Measurements from ENCODE around the gene ATG13.

ATG13 gene

DNA sequence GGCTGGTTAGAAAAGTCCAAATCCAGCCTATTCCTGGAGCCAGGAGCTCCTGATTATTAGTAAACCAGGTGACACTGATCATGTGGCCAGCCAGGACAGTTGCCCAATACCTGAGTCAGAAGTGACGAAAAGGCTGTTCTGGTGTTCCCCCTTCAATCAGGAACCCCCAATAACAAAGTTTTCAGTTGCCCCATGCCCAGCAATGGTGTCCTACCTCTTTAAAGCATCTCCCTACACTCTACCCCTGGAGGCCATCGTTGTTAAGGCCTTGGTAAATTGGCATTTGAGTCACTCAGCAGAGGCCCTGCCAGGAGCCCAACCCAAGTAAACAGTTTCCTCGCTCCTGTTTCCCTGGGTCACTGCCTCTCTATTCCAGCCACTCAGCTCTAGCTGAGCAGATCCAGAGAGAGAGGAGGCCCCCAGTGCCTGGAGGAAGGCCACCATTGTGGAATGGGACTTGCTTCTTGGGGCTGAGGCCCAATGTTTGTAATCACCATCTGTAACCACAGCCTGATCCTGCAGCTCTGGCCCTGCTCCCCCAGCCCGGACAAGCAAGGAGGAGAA is 58.0 kb downstream of the ATG13 start:
- Histone ChIP-seq H3K4me1 (ENCODE audit: control insufficient read depth, insufficient read depth, low read depth, low read length) (peaks cover 32% of the 10 kb centered on the region), H3K4me2 (ENCODE audit: low read length, poor library complexity, severe bottlenecking) (no peak overlapping the region), H2BK120ac (ENCODE audit: low read depth, low read length) (no peak overlapping the region), H3K23ac (ENCODE audit: low read length in 2 of 2) (no peak overlapping the region), H4K8ac (ENCODE audit: low read length) (peak overlapping the region; percentile 47), H4K91ac (ENCODE audit: low read length) (peak overlapping the region; percentile 34), H3K9ac (ENCODE audit: low read length) (peak overlapping the region; percentile 80), H2BK15ac (ENCODE audit: low read depth, poor library complexity, severe bottlenecking) (no peak overlapping the region), H3K36me3 (ENCODE audit: control insufficient read depth in 1 of 2, insufficient read depth in 2 of 2, low read depth in 1 of 2, low read length in 2 of 2) (peaks cover 73 to 79% of the 10 kb centered on the region in 2 experiments), H2AK5ac (ENCODE audit: low read length, severe bottlenecking) (peak overlapping the region; percentile 56), H3K9me3 (ENCODE audit: control insufficient read depth, low read length) (no peaks in the 10 kb centered on the region), H3K14ac (ENCODE audit: low read length in 2 of 2) (no peak overlapping the region), H3K4ac (ENCODE audit: low read depth in 1 of 2, low read length in 2 of 2) (peak overlapping the region in 1 of 2 experiments; percentile 13), H3K18ac (ENCODE audit: low read depth in 1 of 2, low read length in 2 of 2) (peak overlapping the region; percentile 54 to 58), H2BK5ac (ENCODE audit: low read depth, low read length, poor library complexity, severe bottlenecking) (no peak overlapping the region), H2BK12ac (ENCODE audit: low read length in 2 of 2) (no peak overlapping the region), H3K79me1 (replicated peaks; ENCODE audit: low read length, poor library complexity, severe bottlenecking) (peaks cover 11% of the 10 kb centered on the region), H3K27me3 (ENCODE audit: control insufficient read depth in 1 of 2, insufficient read depth in 1 of 2, low read length in 2 of 2) (no peaks in the 10 kb centered on the region), H2AFZ (ENCODE audit: low read depth, low read length) (no peak overlapping the region), H3K27ac (ENCODE audit: low read length, poor library complexity, severe bottlenecking) (peak overlapping the region; percentile 63), H3K4me3 (ENCODE audit: insufficient read depth in 1 of 2, low read depth in 1 of 2, low read length in 2 of 2) (peak overlapping the region in 1 of 2 experiments; percentile 46)
- 67% methylated on average over 3 of the region's 4 CpGs for WGBS
- peak; percentile 61 for DNase-seq

DNA sequence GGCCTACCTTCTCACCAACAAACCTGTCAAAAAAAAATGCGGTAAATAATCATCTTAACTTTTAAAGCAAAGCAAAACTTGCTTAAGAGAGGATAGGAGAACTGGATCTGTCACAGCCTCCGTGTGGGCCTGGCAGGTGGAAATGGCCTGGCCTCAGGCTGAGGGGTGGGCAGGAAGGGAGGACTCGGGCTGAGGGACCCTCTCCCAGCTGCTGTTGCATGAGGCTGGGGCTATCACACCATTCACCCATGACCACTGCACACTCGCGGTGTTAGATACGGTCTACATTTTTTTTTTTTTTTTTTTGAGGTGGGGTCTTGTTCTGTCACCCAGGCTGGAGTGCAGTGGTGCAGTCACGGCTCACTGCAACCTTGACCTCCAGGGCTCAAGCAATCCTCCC is 58.6 kb downstream of the ATG13 start:
- no peak overlapping the region for H3K4ac ChIP-seq (ENCODE audit: low read depth in 1 of 2, low read length in 2 of 2)
- no peak overlapping the region for H4K91ac ChIP-seq (ENCODE audit: low read length)
- H2BK5ac ChIP-seq (ENCODE audit: low read depth, low read length, poor library complexity, severe bottlenecking) = no peak overlapping the region
- H3K4me2 ChIP-seq (ENCODE audit: low read length, poor library complexity, severe bottlenecking) = no peak overlapping the region
- 100% methylated on average over 3 of the region's 7 CpGs for WGBS
- DNase-seq = no peak
- peaks cover 32% of the 10 kb centered on the region for H3K4me1 ChIP-seq (ENCODE audit: control insufficient read depth, insufficient read depth, low read depth, low read length)
- H2BK15ac ChIP-seq (ENCODE audit: low read depth, poor library complexity, severe bottlenecking) = no peak overlapping the region
- H3K27ac ChIP-seq (ENCODE audit: low read length, poor library complexity, severe bottlenecking) = peak overlapping the region; percentile 63
- peaks cover 74 to 79% of the 10 kb centered on the region in 2 experiments for H3K36me3 ChIP-seq (ENCODE audit: control insufficient read depth in 1 of 2, insufficient read depth in 2 of 2, low read depth in 1 of 2, low read length in 2 of 2)
- peak overlapping the region; percentile 80 for H3K9ac ChIP-seq (ENCODE audit: low read length)
- peak overlapping the region; percentile 59 to 70 for H3K18ac ChIP-seq (ENCODE audit: low read depth in 1 of 2, low read length in 2 of 2)
- no peak overlapping the region for H2BK120ac ChIP-seq (ENCODE audit: low read depth, low read length)
- H3K27me3 ChIP-seq (ENCODE audit: control insufficient read depth in 1 of 2, insufficient read depth in 1 of 2, low read length in 2 of 2) = no peaks in the 10 kb centered on the region
- H2AFZ ChIP-seq (ENCODE audit: low read depth, low read length) = no peak overlapping the region
- peak overlapping the region; percentile 57 for H4K8ac ChIP-seq (ENCODE audit: low read length)
- H2BK12ac ChIP-seq (ENCODE audit: low read length in 2 of 2) = peak overlapping the region in 1 of 2 experiments; percentile 35
- peak overlapping the region; percentile 7 for H2AK5ac ChIP-seq (ENCODE audit: low read length, severe bottlenecking)
- peak overlapping the region in 1 of 2 experiments; percentile 46 for H3K23ac ChIP-seq (ENCODE audit: low read length in 2 of 2)
- peak overlapping the region in 1 of 2 experiments; percentile 46 for H3K4me3 ChIP-seq (ENCODE audit: insufficient read depth in 1 of 2, low read depth in 1 of 2, low read length in 2 of 2)
- H3K79me1 ChIP-seq (replicated peaks; ENCODE audit: low read length, poor library complexity, severe bottlenecking) = peaks cover 14% of the 10 kb centered on the region
- no peaks in the 10 kb centered on the region for H3K9me3 ChIP-seq (ENCODE audit: control insufficient read depth, low read length)
- H3K14ac ChIP-seq (ENCODE audit: low read length in 2 of 2) = no peak overlapping the region

DNA sequence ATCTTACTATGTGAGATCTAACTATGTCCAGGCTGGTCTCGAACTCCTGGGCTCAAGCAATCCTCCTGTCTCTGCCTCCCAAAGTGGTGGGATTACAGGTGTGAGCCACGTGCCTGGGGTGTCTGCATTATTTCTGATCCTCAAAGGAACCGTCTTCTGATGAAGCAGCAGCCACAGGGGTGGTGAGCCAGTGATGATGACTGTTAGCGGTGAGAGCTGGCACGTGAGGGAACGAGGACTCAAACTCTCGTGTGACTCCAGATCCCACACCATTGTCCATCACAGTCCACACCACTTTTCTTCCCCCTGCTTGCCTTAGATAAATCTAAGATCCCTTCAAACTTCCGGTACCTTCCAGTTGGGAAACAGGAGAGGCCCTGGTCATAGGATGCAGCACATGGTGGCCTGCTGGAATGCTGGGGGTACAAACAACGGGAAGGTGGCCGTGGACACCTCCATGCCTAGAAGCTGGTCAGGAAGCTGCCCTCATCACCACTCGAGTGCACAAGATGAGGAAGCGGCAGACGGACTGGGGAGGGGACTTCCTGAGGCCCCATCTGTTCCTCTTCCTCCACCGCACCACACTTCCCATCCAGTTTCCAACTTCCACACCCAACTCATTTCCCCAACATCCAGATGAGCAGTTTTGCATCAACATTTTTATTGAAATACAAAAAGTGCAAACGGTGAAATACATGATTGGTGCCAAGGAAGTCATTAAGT is 59.2 kb downstream of the ATG13 start:
- Histone ChIP-seq H3K23ac (ENCODE audit: low read length in 2 of 2) (no peak overlapping the region), H3K18ac (ENCODE audit: low read depth in 1 of 2, low read length in 2 of 2) (no peak overlapping the region), H3K27me3 (ENCODE audit: control insufficient read depth in 1 of 2, insufficient read depth in 1 of 2, low read length in 2 of 2) (no peaks in the 10 kb centered on the region), H4K91ac (ENCODE audit: low read length) (no peak overlapping the region), H4K8ac (ENCODE audit: low read length) (peak overlapping the region; percentile 42), H3K4me1 (ENCODE audit: control insufficient read depth, insufficient read depth, low read depth, low read length) (peaks cover 32% of the 10 kb centered on the region), H3K27ac (ENCODE audit: low read length, poor library complexity, severe bottlenecking) (no peak overlapping the region), H3K4ac (ENCODE audit: low read depth in 1 of 2, low read length in 2 of 2) (no peak overlapping the region), H3K36me3 (ENCODE audit: control insufficient read depth in 1 of 2, insufficient read depth in 2 of 2, low read depth in 1 of 2, low read length in 2 of 2) (peaks cover 80 to 83% of the 10 kb centered on the region in 2 experiments), H2AK5ac (ENCODE audit: low read length, severe bottlenecking) (no peak overlapping the region), H2BK15ac (ENCODE audit: low read depth, poor library complexity, severe bottlenecking) (no peak overlapping the region), H3K79me1 (replicated peaks; ENCODE audit: low read length, poor library complexity, severe bottlenecking) (peaks cover 16% of the 10 kb centered on the region), H2BK12ac (ENCODE audit: low read length in 2 of 2) (no peak overlapping the region), H3K4me2 (ENCODE audit: low read length, poor library complexity, severe bottlenecking) (no peak overlapping the region), H2BK5ac (ENCODE audit: low read depth, low read length, poor library complexity, severe bottlenecking) (no peak overlapping the region), H3K9ac (ENCODE audit: low read length) (no peak overlapping the region), H2AFZ (ENCODE audit: low read depth, low read length) (no peak overlapping the region), H3K9me3 (ENCODE audit: control insufficient read depth, low read length) (no peaks in the 10 kb centered on the region), H3K14ac (ENCODE audit: low read length in 2 of 2) (no peak overlapping the region), H2BK120ac (ENCODE audit: low read depth, low read length) (no peak overlapping the region), H3K4me3 (ENCODE audit: insufficient read depth in 1 of 2, low read depth in 1 of 2, low read length in 2 of 2) (no peak overlapping the region)
- 95% methylated on average over 15 of the region's 15 CpGs for WGBS
- DNase-seq = no peak

DNA sequence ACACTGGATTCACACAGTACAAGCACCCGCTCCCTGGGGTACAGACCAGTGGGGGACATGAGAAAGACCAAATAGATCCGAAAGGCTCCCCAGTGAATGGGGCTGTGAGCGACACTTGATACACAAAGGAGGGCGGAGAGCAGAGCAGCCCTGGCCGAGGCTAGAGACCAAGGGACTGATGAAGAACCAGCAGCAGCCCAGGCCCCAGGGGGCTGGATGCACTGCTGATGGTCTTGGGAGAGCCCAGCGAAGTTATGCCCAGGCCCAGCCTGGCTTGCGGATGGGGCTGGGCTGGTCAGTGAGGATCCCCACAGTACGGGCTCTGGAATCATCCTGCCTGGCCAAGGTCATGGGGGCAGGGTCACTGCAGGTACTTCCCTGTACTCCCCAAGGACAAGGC is 59.8 kb downstream of the ATG13 start:
- Histone ChIP-seq H3K23ac (ENCODE audit: low read length in 2 of 2) (no peak overlapping the region), H2AFZ (ENCODE audit: low read depth, low read length) (no peak overlapping the region), H3K9ac (ENCODE audit: low read length) (no peak overlapping the region), H2BK5ac (ENCODE audit: low read depth, low read length, poor library complexity, severe bottlenecking) (no peak overlapping the region), H4K91ac (ENCODE audit: low read length) (no peak overlapping the region), H3K4ac (ENCODE audit: low read depth in 1 of 2, low read length in 2 of 2) (no peak overlapping the region), H3K14ac (ENCODE audit: low read length in 2 of 2) (no peak overlapping the region), H3K79me1 (replicated peaks; ENCODE audit: low read length, poor library complexity, severe bottlenecking) (peaks cover 21% of the 10 kb centered on the region), H3K4me3 (ENCODE audit: insufficient read depth in 1 of 2, low read depth in 1 of 2, low read length in 2 of 2) (no peak overlapping the region), H3K27me3 (ENCODE audit: control insufficient read depth in 1 of 2, insufficient read depth in 1 of 2, low read length in 2 of 2) (no peaks in the 10 kb centered on the region), H3K4me2 (ENCODE audit: low read length, poor library complexity, severe bottlenecking) (no peak overlapping the region), H3K36me3 (ENCODE audit: control insufficient read depth in 1 of 2, insufficient read depth in 2 of 2, low read depth in 1 of 2, low read length in 2 of 2) (peaks cover 81 to 83% of the 10 kb centered on the region in 2 experiments), H2AK5ac (ENCODE audit: low read length, severe bottlenecking) (no peak overlapping the region), H4K8ac (ENCODE audit: low read length) (no peak overlapping the region), H2BK12ac (ENCODE audit: low read length in 2 of 2) (no peak overlapping the region), H3K9me3 (ENCODE audit: control insufficient read depth, low read length) (no peaks in the 10 kb centered on the region), H2BK15ac (ENCODE audit: low read depth, poor library complexity, severe bottlenecking) (no peak overlapping the region), H3K18ac (ENCODE audit: low read depth in 1 of 2, low read length in 2 of 2) (no peak overlapping the region), H2BK120ac (ENCODE audit: low read depth, low read length) (no peak overlapping the region), H3K27ac (ENCODE audit: low read length, poor library complexity, severe bottlenecking) (no peak overlapping the region), H3K4me1 (ENCODE audit: control insufficient read depth, insufficient read depth, low read depth, low read length) (peaks cover 32% of the 10 kb centered on the region)
- WGBS = 93% methylated on average over 8 of the region's 8 CpGs
- no peak for DNase-seq
